ENCODE measurements around the gene DNASE1L1.

Gene DNASE1L1

DNA sequence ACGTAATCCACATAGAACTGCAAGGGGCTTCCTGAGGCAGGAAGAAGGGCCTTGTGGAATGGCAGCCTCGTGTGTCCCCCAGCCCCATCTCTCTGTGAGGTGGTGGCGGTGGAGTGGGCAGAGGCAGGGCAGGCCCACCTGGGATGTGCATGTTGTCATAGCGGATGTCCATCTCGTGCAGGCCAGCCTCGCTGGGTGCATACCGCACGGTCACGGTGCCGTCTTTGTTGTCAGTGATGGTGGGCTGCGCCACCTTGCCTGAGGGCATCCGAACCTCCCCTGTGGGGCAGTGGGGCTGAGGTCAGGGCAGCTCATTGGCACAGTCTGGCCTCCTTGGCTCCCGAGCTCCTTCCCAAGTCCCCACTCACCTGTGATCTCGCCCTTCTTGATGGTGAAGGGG lies 55.0 kb downstream of the DNASE1L1 start:
- TF ChIP-seq, protein P1, sequence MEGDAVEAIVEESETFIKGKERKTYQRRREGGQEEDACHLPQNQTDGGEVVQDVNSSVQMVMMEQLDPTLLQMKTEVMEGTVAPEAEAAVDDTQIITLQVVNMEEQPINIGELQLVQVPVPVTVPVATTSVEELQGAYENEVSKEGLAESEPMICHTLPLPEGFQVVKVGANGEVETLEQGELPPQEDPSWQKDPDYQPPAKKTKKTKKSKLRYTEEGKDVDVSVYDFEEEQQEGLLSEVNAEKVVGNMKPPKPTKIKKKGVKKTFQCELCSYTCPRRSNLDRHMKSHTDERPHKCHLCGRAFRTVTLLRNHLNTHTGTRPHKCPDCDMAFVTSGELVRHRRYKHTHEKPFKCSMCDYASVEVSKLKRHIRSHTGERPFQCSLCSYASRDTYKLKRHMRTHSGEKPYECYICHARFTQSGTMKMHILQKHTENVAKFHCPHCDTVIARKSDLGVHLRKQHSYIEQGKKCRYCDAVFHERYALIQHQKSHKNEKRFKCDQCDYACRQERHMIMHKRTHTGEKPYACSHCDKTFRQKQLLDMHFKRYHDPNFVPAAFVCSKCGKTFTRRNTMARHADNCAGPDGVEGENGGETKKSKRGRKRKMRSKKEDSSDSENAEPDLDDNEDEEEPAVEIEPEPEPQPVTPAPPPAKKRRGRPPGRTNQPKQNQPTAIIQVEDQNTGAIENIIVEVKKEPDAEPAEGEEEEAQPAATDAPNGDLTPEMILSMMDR (IDR thresholded peaks at IDR 0.05; ENCODE audit: low read depth, low read length, missing control alignments) = no peak
- H3K4me3 ChIP-seq (replicated peaks; ENCODE audit: low read depth, low read length) = no peak overlapping the region
- no peak for DNase-seq (ENCODE audit: extremely low read depth, low read depth)

DNA sequence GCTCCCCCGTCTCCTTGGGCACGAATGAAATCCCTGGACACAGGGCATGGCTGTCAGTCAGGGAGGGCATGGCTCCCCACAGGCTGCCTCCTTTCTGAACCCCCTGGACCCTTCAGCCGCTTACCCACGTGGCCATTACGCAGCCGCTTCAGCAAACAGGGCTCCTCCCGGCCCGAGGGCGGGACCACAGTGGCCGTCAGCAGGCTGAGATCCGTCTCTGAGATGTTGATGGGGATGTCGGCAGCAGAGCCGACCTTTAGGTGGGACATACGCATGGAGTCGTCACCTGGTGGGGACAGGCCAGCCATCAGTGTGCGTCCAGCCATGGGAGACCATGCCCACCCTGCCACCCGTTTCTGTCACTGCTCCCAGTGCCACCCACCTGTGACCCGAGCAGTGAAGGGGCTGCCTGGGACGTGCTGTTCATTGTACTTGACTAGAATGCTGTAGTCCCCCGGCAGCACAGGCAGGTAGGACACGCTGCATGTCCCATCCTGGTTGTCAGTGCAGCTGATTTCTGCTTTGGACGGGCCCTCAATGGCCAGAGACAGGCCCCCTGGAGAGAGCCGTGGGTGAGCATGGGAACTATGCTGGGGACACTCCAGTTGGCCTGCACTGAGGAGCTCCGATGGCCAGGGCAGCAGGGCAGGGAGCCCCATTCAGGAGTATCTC lies 55.7 kb downstream of the DNASE1L1 start:
- H3K4me3 ChIP-seq (replicated peaks; ENCODE audit: low read depth, low read length) = no peak overlapping the region
- no peak for DNase-seq (ENCODE audit: extremely low read depth, low read depth)
- TF ChIP-seq, protein P1 (IDR thresholded peaks at IDR 0.05; ENCODE audit: low read depth, low read length, missing control alignments) = no peak

DNA sequence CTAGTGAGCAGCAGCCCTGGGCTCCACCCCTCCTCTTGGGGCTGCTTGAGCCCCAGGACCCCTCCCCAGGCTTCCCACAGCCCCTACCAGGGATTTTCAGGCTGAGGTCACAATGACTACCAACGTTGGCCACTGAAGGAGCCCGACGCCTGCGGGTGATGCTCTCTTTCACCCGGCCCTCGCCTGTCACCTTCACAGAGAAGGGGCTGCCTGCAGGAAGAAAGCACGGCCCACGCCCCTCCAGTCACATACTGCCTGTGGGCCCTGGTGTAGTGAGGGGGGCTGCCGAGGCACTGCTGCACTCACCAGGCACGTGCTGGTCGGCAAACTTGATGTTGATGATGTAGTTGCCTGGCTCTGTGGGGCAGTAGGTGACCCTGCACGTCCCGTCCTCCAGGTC lies 56.6 kb downstream of the DNASE1L1 start:
- TF ChIP-seq, protein P1 (IDR thresholded peaks at IDR 0.05; ENCODE audit: low read depth, low read length, missing control alignments) = no peak
- no peak overlapping the region for H3K4me3 ChIP-seq (replicated peaks; ENCODE audit: low read depth, low read length)
- no peak for DNase-seq (ENCODE audit: extremely low read depth, low read depth)

DNA sequence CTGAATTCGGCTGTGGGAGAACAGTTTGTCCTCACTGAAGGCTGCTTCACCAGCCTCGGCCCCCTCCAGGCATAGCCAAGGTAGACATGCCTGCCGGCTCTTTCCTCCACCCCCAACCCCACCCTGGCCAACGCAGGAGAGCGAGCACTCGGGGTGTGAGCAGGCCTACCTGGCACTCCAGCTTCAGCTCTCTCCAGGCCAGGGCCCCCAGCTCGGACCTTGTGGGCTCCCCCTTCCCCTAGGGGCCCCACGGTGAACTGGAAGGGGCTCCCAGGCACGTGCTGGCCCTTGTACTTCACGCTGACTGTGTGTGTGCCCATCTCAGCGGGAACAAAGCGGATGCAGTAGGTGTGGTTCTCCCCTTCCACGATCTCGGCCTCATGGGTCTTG lies 57.0 kb downstream of the DNASE1L1 start:
- no peak overlapping the region for H3K4me3 ChIP-seq (replicated peaks; ENCODE audit: low read depth, low read length)
- no peak for DNase-seq (ENCODE audit: extremely low read depth, low read depth)
- TF ChIP-seq, protein P1 (IDR thresholded peaks at IDR 0.05; ENCODE audit: low read depth, low read length, missing control alignments) = no peak

Data from HFF-Myc (cell line).